GM12878 (cell line): ENCODE results near the gene BRI3BP. TPM values are rescaled to one million over a fixed set of nuclear protein-coding genes. Genes with fewer than 3 reads are reported as not detected.
A peak's percentile ranks its signal among the peaks of the same experiment; 100 is the strongest.

ENCODE experiments used
- CEBPZ ChIP-seq: fragments of 150-350 bp; IDR thresholded peaks from 2 replicates; pipeline ENCODE4 v1.6.1; 2016; ENCODE audit warnings: low read depth, low read length
- E2F8 ChIP-seq: fragments of 450-650 bp; IDR thresholded peaks from 2 replicates; pipeline ENCODE4 v1.6.1; 2018; ENCODE audit warnings: mild to moderate bottlenecking, low read depth, moderate library complexity; ENCODE audit not compliant: partially characterized antibody
- ESRRA ChIP-seq: IDR thresholded peaks from 2 replicates; pipeline ENCODE4 v1.6.1; 2012; ENCODE audit warnings: mild to moderate bottlenecking, low read length, improper control_type of control experiment
- EZH2 ChIP-seq: IDR thresholded peaks from 2 replicates; pipeline ENCODE4 v1.6.1; 2012; ENCODE audit warnings: low read depth, mild to moderate bottlenecking, control low read depth, inconsistent platforms, low read length, borderline replicate concordance; ENCODE audit not compliant: control insufficient read depth
- KLF5 ChIP-seq: fragments of 450-650 bp; IDR thresholded peaks from 2 replicates; pipeline ENCODE4 v1.6.1; 2014; ENCODE audit warnings: mild to moderate bottlenecking; ENCODE audit not compliant: partially characterized antibody
- MEF2B ChIP-seq: fragments of 450-650 bp; IDR thresholded peaks from 2 replicates; pipeline ENCODE4 v1.6.1; 2018; ENCODE audit warnings: mild to moderate bottlenecking, moderate library complexity; ENCODE audit not compliant: partially characterized antibody, poor library complexity, severe bottlenecking
- NR2F1 ChIP-seq: fragments of 450-650 bp; conservative IDR thresholded peaks from 2 replicates; pipeline ENCODE4 v1.6.1; 2017; ENCODE audit warnings: mild to moderate bottlenecking
- RAD21 ChIP-seq: IDR thresholded peaks from 2 replicates; pipeline ENCODE4 v1.6.1; 2011; ENCODE audit warnings: mild to moderate bottlenecking, low read depth, low read length, moderate library complexity; ENCODE audit not compliant: insufficient read depth
- RFX5 ChIP-seq: IDR thresholded peaks from 2 replicates; pipeline ENCODE4 v1.6.1; 2011; ENCODE audit warnings: low read depth, low read length, improper control_type of control experiment
- SIN3A ChIP-seq: IDR thresholded peaks from 2 replicates; pipeline ENCODE4 v1.6.1; 2012; ENCODE audit warnings: low read depth, low read length, improper control_type of control experiment
- TARDBP ChIP-seq: IDR thresholded peaks from 2 replicates; pipeline ENCODE4 v1.6.1; 2016; ENCODE audit warnings: borderline replicate concordance
- TBL1XR1 ChIP-seq: IDR thresholded peaks from 2 replicates; pipeline ENCODE4 v1.6.1; 2012; ENCODE audit warnings: low read depth, low read length, improper control_type of control experiment
- TCF12 ChIP-seq: IDR thresholded peaks from 2 replicates; pipeline ENCODE4 v1.6.1; 2011; ENCODE audit warnings: low read depth, mild to moderate bottlenecking, low read length
- polyA plus RNA-seq, 11 experiments: library from polyadenylated mRNA; depleted of rRNA in 4 of 11; unstranded in 6 of 11; stranded (reverse) in 5 of 11; fragments of >200 nt; fragmentation: Nextera tagmentation in 4 of 11; fragmentation: Illumina TruSeq in 1 of 11; extraction: Ambion mirVana in 4 of 11; extraction: Trizol in 1 of 11; gene quantifications; 1 replicate in 1 of 11; 2 replicates in 10 of 11; pipeline versions ENCODE4 v1.2.1 to v1.2.3, GENCODE V29; 2011 to 2016; ENCODE audit warnings: inconsistent platforms in 2 of 11, missing spikeins in 2 of 11, low read depth in 1 of 11
- total RNA-seq, 4 experiments: library from RNA; depleted of rRNA in 3 of 4; stranded (reverse); fragments of >200 nt in 3 of 4; fragmentation: Illumina TruSeq in 1 of 4; extraction: Trizol in 1 of 4; gene quantifications; 2 replicates each; pipeline versions ENCODE4 v1.2.1 to v1.2.3, GENCODE V29; 2013 to 2021
- TF ChIP-seq, protein P1 (sequence below): fragments of 450-650 bp; formaldehyde crosslinking; IDR thresholded peaks from 2 replicates; pipeline ENCODE4 v1.4.0; 2020; ENCODE audit warnings: mild to moderate bottlenecking, moderate library complexity
- TF ChIP-seq, protein P2 (sequence below): fragments of 450-650 bp; formaldehyde crosslinking; IDR thresholded peaks from 2 replicates; pipeline ENCODE4 v1.5.0; 2022; ENCODE audit warnings: mild to moderate bottlenecking, missing genetic modification characterization

The BRI3BP gene
- total and polyA plus RNA-seq, 10 of the 15 experiments (the other 5 are each of a cell fraction or from before 2014, with no cell fraction given) = 11.5 to 37.0 (median 28.5) TPM

DNA sequence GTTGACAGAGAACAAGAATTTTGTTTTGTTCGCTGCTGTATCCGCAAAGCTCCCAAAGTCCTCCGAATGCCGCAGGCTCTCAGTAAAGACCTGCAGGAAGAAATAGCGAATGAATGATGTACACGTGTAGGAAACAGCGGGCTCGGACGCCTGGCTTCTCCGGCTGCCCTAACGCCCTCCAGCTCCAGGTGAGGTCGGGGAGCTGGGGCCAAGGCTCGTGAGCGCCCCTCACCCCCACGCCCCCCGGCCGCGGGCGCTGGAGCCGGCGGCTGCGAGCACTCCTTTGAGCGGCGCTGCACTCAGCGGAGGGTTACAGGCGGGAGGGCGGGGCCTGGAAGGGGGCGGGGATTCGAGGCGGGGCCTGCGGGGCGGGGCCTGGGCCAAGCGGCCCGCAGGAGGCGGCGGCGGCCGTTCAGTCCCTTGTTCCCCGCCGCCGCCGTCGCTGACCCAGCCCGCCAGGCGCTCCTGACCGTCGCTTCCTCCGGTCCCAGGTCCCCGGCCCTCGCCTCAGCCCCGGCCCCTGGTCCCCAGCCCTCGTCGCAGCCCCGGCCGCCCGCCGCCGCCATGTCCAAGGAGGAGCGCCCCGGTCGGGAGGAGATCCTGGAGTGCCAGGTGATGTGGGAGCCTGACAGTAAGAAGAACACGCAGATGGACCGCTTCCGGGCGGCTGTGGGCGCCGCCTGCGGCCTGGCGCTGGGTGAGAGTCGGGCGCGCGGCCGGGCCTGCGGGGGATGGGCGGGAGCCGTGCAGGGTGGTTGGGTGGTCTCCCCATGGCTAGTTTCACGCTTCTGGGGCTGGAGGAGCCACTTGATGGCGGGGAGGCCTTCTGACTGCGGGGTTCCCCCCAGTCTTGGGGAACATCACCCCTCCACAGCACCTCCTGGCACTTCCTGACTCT is 71.8 kb downstream of the BRI3BP start, which contains the start of gene AACS (continued):
- TF ChIP-seq, protein P1, sequence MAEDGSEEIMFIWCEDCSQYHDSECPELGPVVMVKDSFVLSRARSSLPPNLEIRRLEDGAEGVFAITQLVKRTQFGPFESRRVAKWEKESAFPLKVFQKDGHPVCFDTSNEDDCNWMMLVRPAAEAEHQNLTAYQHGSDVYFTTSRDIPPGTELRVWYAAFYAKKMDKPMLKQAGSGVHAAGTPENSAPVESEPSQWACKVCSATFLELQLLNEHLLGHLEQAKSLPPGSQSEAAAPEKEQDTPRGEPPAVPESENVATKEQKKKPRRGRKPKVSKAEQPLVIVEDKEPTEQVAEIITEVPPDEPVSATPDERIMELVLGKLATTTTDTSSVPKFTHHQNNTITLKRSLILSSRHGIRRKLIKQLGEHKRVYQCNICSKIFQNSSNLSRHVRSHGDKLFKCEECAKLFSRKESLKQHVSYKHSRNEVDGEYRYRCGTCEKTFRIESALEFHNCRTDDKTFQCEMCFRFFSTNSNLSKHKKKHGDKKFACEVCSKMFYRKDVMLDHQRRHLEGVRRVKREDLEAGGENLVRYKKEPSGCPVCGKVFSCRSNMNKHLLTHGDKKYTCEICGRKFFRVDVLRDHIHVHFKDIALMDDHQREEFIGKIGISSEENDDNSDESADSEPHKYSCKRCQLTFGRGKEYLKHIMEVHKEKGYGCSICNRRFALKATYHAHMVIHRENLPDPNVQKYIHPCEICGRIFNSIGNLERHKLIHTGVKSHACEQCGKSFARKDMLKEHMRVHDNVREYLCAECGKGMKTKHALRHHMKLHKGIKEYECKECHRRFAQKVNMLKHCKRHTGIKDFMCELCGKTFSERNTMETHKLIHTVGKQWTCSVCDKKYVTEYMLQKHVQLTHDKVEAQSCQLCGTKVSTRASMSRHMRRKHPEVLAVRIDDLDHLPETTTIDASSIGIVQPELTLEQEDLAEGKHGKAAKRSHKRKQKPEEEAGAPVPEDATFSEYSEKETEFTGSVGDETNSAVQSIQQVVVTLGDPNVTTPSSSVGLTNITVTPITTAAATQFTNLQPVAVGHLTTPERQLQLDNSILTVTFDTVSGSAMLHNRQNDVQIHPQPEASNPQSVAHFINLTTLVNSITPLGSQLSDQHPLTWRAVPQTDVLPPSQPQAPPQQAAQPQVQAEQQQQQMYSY (CRISPR knock-in tag) = no peak
- no peak for TF ChIP-seq RAD21
- TF ChIP-seq TBL1XR1 = no peak
- no peak for TF ChIP-seq TARDBP
- TF ChIP-seq TCF12 = no peak
- no peak for TF ChIP-seq KLF5
- no peak for TF ChIP-seq E2F8
- 0 out of 2 replicates have a peak, but pooled peaks have one; percentile 50 for TF ChIP-seq SIN3A
- no peak for TF ChIP-seq RFX5
- TF ChIP-seq, protein P2, sequence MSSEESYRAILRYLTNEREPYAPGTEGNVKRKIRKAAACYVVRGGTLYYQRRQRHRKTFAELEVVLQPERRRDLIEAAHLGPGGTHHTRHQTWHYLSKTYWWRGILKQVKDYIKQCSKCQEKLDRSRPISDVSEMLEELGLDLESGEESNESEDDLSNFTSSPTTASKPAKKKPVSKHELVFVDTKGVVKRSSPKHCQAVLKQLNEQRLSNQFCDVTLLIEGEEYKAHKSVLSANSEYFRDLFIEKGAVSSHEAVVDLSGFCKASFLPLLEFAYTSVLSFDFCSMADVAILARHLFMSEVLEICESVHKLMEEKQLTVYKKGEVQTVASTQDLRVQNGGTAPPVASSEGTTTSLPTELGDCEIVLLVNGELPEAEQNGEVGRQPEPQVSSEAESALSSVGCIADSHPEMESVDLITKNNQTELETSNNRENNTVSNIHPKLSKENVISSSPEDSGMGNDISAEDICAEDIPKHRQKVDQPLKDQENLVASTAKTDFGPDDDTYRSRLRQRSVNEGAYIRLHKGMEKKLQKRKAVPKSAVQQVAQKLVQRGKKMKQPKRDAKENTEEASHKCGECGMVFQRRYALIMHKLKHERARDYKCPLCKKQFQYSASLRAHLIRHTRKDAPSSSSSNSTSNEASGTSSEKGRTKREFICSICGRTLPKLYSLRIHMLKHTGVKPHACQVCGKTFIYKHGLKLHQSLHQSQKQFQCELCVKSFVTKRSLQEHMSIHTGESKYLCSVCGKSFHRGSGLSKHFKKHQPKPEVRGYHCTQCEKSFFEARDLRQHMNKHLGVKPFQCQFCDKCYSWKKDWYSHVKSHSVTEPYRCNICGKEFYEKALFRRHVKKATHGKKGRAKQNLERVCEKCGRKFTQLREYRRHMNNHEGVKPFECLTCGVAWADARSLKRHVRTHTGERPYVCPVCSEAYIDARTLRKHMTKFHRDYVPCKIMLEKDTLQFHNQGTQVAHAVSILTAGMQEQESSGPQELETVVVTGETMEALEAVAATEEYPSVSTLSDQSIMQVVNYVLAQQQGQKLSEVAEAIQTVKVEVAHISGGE (CRISPR knock-in tag) = no peak
- TF ChIP-seq EZH2 = no peak
- no peak for TF ChIP-seq NR2F1
- no peak for TF ChIP-seq ESRRA
- no peak for TF ChIP-seq MEF2B
- TF ChIP-seq CEBPZ = no peak
